OCI-LY3 (cell line): ENCODE data around the gene NDN.
"Not testable (repeated sequence)": the region's sequence is repeated elsewhere in the genome, so short reads cannot be mapped to it uniquely, and the experiment has no call there.

ENCODE experiments used
- H2AFZ ChIP-seq: fragments of 200-600, 300-600 bp; shearing (Covaris generic); 2 replicates; pipeline ENCODE4 v1.6.0; 2014; ENCODE audit warnings: antibody characterized with exemption, low read depth, low read length
- H3K27ac ChIP-seq: fragments of 200-600, 300-600 bp; sonication (generic); 2 replicates; pipeline ENCODE4 v1.5.1; 2014; ENCODE audit warnings: mild to moderate bottlenecking, low read length, moderate library complexity, mixed read lengths
- H3K27me3 ChIP-seq: fragments of 200-600, 300-600 bp; sonication (generic); 2 replicates; pipeline ENCODE4 v1.6.1; 2014; ENCODE audit warnings: low read depth, low read length, mixed read lengths
- H3K36me3 ChIP-seq: fragments of 200-600, 300-600 bp; sonication (generic); replicated peaks from 2 replicates; pipeline ENCODE3; 2014; ENCODE audit warnings: low read depth, low read length, mixed read lengths
- H3K4me1 ChIP-seq: fragments of 300-600, 200-600 bp; sonication (generic); 2 replicates; pipeline ENCODE4 v1.6.1; 2014; ENCODE audit warnings: low read length, mixed read lengths
- H3K4me2 ChIP-seq: fragments of 200-600, 300-600 bp; sonication (generic); 2 replicates; pipeline ENCODE4 v1.6.1; 2014; ENCODE audit warnings: low read length, mixed read lengths
- H3K4me3 ChIP-seq: fragments of 300-600, 200-600 bp; sonication (generic); 2 replicates; pipeline ENCODE4 v1.5.1; 2014; ENCODE audit warnings: antibody characterized with exemption, mild to moderate bottlenecking, low read length, moderate library complexity
- H3K79me2 ChIP-seq: fragments of 300-600, 200-600 bp; shearing (Covaris generic); 2 replicates; pipeline ENCODE4 v1.6.1; 2014; ENCODE audit warnings: mild to moderate bottlenecking, low read length, mixed read lengths
- H3K9ac ChIP-seq: fragments of 300-600, 200-600 bp; shearing (Covaris generic); 2 replicates; pipeline ENCODE4 v1.6.0; 2014; ENCODE audit warnings: mild to moderate bottlenecking, low read length, moderate library complexity
- H3K9me3 ChIP-seq: fragments of 200-600, 300-600 bp; shearing (Covaris generic); 2 replicates; pipeline ENCODE4 v1.6.1; 2014; ENCODE audit warnings: low read length, mixed read lengths; ENCODE audit not compliant: insufficient read depth
- H4K20me1 ChIP-seq: fragments of 200-600, 300-600 bp; sonication (generic); 2 replicates; pipeline ENCODE4 v1.6.1; 2016; ENCODE audit warnings: low read length, mixed read lengths; ENCODE audit not compliant: insufficient read depth
- EZH2phosphoT487 ChIP-seq: fragments of 200-600 bp; shearing (Covaris generic); IDR thresholded peaks from 2 replicates; pipeline ENCODE4 v1.6.1; 2018; ENCODE audit warnings: antibody characterized with exemption, mixed run types, low read depth
- TF ChIP-seq, protein P1 (sequence below): fragments of 200-600, 300-600 bp; sonication (generic); IDR thresholded peaks from 2 replicates; pipeline ENCODE4 v1.5.1; 2014; ENCODE audit warnings: antibody characterized with exemption, low read length, low read depth

The NDN gene, protein sequence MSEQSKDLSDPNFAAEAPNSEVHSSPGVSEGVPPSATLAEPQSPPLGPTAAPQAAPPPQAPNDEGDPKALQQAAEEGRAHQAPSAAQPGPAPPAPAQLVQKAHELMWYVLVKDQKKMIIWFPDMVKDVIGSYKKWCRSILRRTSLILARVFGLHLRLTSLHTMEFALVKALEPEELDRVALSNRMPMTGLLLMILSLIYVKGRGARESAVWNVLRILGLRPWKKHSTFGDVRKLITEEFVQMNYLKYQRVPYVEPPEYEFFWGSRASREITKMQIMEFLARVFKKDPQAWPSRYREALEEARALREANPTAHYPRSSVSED

DNA sequence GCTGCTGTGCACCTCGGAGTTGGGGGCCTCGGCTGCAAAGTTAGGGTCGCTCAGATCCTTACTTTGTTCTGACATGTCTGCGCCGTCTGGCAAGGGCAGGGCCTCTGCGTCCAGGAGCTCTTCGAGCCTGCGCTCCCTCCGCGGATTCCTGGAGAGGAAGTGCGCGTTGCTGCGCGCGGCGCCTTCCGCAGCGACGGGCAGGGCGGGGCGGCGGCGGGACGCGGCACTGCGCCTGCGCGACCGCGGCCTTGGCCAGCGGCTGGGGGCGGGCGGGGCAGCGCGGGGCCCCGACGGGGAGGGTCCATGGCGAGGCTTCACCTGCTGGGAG lies at the start of gene NDN:
TSS of gene NDN (minus strand) at position 163 of the 328 bp plus-strand sequence. CDS start at position 75, 88 bp downstream.
- TF ChIP-seq, protein P1, sequence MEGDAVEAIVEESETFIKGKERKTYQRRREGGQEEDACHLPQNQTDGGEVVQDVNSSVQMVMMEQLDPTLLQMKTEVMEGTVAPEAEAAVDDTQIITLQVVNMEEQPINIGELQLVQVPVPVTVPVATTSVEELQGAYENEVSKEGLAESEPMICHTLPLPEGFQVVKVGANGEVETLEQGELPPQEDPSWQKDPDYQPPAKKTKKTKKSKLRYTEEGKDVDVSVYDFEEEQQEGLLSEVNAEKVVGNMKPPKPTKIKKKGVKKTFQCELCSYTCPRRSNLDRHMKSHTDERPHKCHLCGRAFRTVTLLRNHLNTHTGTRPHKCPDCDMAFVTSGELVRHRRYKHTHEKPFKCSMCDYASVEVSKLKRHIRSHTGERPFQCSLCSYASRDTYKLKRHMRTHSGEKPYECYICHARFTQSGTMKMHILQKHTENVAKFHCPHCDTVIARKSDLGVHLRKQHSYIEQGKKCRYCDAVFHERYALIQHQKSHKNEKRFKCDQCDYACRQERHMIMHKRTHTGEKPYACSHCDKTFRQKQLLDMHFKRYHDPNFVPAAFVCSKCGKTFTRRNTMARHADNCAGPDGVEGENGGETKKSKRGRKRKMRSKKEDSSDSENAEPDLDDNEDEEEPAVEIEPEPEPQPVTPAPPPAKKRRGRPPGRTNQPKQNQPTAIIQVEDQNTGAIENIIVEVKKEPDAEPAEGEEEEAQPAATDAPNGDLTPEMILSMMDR: no peak
- TF ChIP-seq EZH2phosphoT487: no peak

DNA sequence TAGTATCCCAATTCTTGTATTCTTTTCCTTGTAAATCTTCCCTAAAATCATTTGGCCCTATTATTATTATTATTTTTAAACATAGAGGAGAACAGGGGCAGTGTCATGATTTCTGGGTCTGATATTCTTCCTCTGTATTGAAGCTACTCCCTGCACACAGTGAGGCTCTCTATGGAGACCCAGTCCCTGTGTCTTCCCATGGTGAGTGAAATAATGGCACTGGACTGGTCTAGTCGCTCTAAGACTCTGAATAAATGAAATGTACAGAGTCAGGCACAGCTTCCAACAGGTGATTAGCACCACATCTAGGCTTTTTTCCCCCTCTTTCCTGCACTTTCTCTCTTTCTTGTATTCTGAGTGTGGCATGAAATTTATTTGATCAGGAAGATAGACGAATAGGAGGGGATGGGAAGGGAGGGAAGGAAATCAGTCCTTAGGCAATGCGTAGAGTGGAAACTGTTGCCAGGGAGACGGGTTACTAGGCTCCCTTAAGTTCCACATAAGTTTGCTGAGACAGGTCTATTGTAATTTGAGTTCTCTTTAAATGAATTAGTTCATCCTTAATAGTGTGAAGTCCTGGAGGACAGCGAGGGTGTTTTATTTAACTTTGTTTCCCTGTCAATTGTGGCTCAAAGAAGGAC lies 49.0 kb upstream of the NDN start:
- Histone ChIP-seq H3K4me1 (no peaks in the 10 kb centered on the region), H3K27ac (no peak overlapping the region), H3K9me3 (no peaks in the 10 kb centered on the region), H4K20me1 (no peaks in the 10 kb centered on the region), H3K79me2 (no peaks in the 10 kb centered on the region), H3K36me3 (no peaks in the 10 kb centered on the region), H3K4me3 (no peak overlapping the region), H3K4me2 (no peak overlapping the region), H2AFZ (no peak overlapping the region), H3K27me3 (no peaks in the 10 kb centered on the region), H3K9ac (no peak overlapping the region)
- TF ChIP-seq EZH2phosphoT487: no peak
- TF ChIP-seq, protein P1: no peak

More for the DNA sequence above, at the start of gene NDN:
- Histone ChIP-seq H2AFZ (no peak within 1 kb of the TSS), H3K27ac (no peak within 1 kb of the TSS), H4K20me1 (no peaks in the 10 kb centered on the region), H3K4me1 (peaks cover 14% of the 10 kb centered on the region), H3K4me3 (no peak within 1 kb of the TSS), H3K9me3 (no peaks in the 10 kb centered on the region), H3K27me3 (no peaks in the 10 kb centered on the region), H3K4me2 (no peak within 1 kb of the TSS), H3K36me3 (no peaks in the 10 kb centered on the region), H3K9ac (no peak within 1 kb of the TSS), H3K79me2 (no peaks in the 10 kb centered on the region)

DNA sequence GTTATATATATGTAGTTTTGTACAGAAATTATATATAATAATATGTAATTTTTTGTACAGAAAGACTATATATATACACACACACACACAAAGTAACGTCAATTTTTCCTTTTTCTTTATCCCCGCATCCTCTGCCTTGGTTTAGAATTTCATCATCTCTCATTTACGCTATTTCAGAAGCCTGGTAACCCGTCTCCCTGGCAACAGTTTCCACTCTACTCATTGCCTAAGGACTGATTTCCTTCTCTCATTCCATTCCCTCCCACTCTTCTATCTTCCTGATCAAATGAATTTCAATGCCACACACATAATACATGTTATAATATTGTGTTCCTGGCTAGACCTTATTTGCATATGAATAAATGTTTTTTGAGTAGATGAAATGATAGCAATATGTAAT lies 47.8 kb upstream of the NDN start:
- Histone ChIP-seq H3K27ac (no peak overlapping the region), H3K9ac (no peak overlapping the region), H3K9me3 (no peaks in the 10 kb centered on the region), H3K4me1 (no peaks in the 10 kb centered on the region), H3K4me3 (no peak overlapping the region), H2AFZ (no peak overlapping the region), H3K79me2 (no peaks in the 10 kb centered on the region), H4K20me1 (no peaks in the 10 kb centered on the region), H3K27me3 (no peaks in the 10 kb centered on the region), H3K4me2 (no peak overlapping the region), H3K36me3 (no peaks in the 10 kb centered on the region)
- TF ChIP-seq EZH2phosphoT487: no peak
- TF ChIP-seq, protein P1: no peak

DNA sequence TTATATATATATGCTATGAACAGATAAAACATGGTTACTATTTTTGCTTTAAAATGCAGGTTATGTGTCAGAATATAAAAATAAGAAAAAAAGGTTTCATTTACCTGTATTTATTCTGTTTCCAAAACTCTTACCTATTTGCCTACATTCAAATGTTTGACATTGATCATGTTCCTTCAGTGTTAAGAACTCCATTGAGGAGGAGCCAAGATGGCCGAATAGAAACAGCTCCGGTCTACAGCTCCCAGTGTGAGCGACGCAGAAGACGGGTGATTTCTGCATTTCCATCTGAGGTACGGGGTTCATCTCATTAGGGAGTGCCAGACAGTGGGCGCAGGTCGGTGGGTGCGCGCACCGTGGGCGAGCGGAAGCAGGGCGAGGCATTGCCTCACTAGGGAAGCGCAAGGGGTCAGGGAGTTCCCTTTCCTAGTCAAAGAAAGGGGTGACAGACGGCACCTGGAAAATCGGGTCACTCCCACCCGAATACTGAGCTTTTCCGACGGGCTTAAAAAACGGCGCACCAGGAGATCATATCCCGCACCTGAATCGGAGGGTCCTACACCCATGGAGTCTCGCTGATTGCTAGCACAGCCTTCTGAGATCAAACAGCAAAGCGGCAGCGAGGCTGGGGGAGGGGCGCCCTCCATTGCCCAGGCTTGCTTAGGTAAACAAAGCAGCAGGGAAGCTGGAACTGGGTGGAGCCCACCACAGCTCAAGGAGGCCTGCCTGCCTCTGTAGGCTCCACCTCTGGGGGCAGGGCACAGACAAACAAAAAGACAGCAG lies 27.0 kb upstream of the NDN start:
- H3K9ac ChIP-seq, H4K20me1 ChIP-seq, H3K4me3 ChIP-seq, H3K9me3 ChIP-seq, H3K27ac ChIP-seq, H3K27me3 ChIP-seq, H3K4me1 ChIP-seq, H2AFZ ChIP-seq, H3K36me3 ChIP-seq, H3K79me2 ChIP-seq, H3K4me2 ChIP-seq: not testable (repeated sequence)
